ENCODE results near the gene HTR3D.

- no peak for TF ChIP-seq EZH2 (IDR thresholded peaks at IDR 0.05; ENCODE audit: low read depth, unreplicated experiment)
- no peak for TF ChIP-seq CTCF (conservative IDR thresholded peaks at IDR 0.05; ENCODE audit: low read depth in 2 of 2)
These were observed 25.5 kb upstream of the HTR3D start for GRCh38 chr3:184005941-184006507.
